HUDEP-2 (cell line): Measurements from ENCODE around the gene NFKB1.
A peak's percentile ranks its signal among the peaks of the same experiment; 100 is the strongest.

Source experiments
- DNase-seq, 76 experiments: peaks; one replicate each; lab custom pipeline; 2025; ENCODE audit not compliant: unreplicated experiment in 76 of 76; lab: John Stamatoyannopoulos, UW

Gene NFKB1

GRCh38 chr4:102493794-102494193, 7.4 kb upstream of the NFKB1 start:
- DNase-seq, result peak in 3 of 76 experiments; percentile 4 to 10 (median 6)

- DNase-seq, result no peak
These were observed 6.6 kb upstream of the NFKB1 start for GRCh38 chr4:102494603-102495002.

GRCh38 chr4:102497986-102498385, 3.2 kb upstream of the NFKB1 start:
- DNase-seq, result no peak

- DNase-seq, result peak in 22 of 76 experiments; percentile 1 to 31 (median 10)
These were observed 835 bp upstream of the NFKB1 start for GRCh38 chr4:102500352-102500695.

- peak in 5 of 76 experiments; percentile 21 to 39 (median 31) for DNase-seq
These were observed 213 bp downstream of the NFKB1 start for GRCh38 chr4:102501447-102501696.

- DNase-seq, result no peak
These were observed 1.3 kb downstream of the NFKB1 start for GRCh38 chr4:102502543-102502818.

- no peak for DNase-seq
These were observed 2.2 kb downstream of the NFKB1 start for GRCh38 chr4:102503301-102503746.

GRCh38 chr4:102503831-102504786, 3.0 kb downstream of the NFKB1 start:
- peak in 1 of 76 experiments; percentile 8 for DNase-seq

- no peak for DNase-seq
These were observed 3.8 kb downstream of the NFKB1 start for GRCh38 chr4:102504941-102505340.

- no peak for DNase-seq
These were observed 4.5 kb downstream of the NFKB1 start for GRCh38 chr4:102505708-102506107.

- DNase-seq, result no peak
These were observed 5.4 kb downstream of the NFKB1 start for GRCh38 chr4:102506523-102506922.

GRCh38 chr4:102511830-102512605, 10.9 kb downstream of the NFKB1 start:
- DNase-seq, result no peak

- DNase-seq, result no peak
These were observed 13.3 kb downstream of the NFKB1 start for GRCh38 chr4:102514298-102514964.

- no peak for DNase-seq
These were observed 16.6 kb downstream of the NFKB1 start for GRCh38 chr4:102517753-102518152.

- DNase-seq, result no peak
These were observed 17.6 kb downstream of the NFKB1 start for GRCh38 chr4:102518703-102519131.

- DNase-seq, result no peak
These were observed 18.8 kb downstream of the NFKB1 start for GRCh38 chr4:102519925-102520324.

- DNase-seq, result no peak
These were observed 20.4 kb downstream of the NFKB1 start for GRCh38 chr4:102521570-102521969.

- DNase-seq, result no peak
These were observed 20.9 kb downstream of the NFKB1 start for GRCh38 chr4:102522031-102522440.

GRCh38 chr4:102524691-102525090, 23.5 kb downstream of the NFKB1 start:
- no peak for DNase-seq

- no peak for DNase-seq
These were observed 23.9 kb downstream of the NFKB1 start for GRCh38 chr4:102525097-102525496.

- DNase-seq, result no peak
These were observed 24.3 kb downstream of the NFKB1 start for GRCh38 chr4:102525504-102525903.
